H9 (cell line): ENCODE results near the gene C7orf25. TPM values are rescaled to one million over a fixed set of nuclear protein-coding genes. Genes with fewer than 3 reads are reported as not detected.

ENCODE experiments used
- DNase-seq: peaks from one replicate; pipeline ENCODE4 v3.0.0-alpha.2; 2017
- H2AFZ ChIP-seq: one replicate; pipeline ENCODE4 v1.6.1; 2013; ENCODE audit warnings: mild to moderate bottlenecking, low read length, control low read depth, moderate library complexity
- H2AK5ac ChIP-seq: 2 replicates; pipeline ENCODE4 v1.6.1; 2013; ENCODE audit warnings: low read length, control low read depth, mixed read lengths; ENCODE audit not compliant: insufficient read length
- H2BK120ac ChIP-seq: one replicate; pipeline ENCODE4 v1.6.1; 2013; ENCODE audit warnings: low read depth, mild to moderate bottlenecking, low read length, control low read depth, inconsistent platforms; ENCODE audit not compliant: poor library complexity, severe bottlenecking
- H2BK12ac ChIP-seq: 2 replicates; pipeline ENCODE4 v1.6.1; 2013; ENCODE audit warnings: low read length, control low read depth, mixed read lengths, low read depth; ENCODE audit not compliant: insufficient read length
- H2BK15ac ChIP-seq: 2 replicates; pipeline ENCODE4 v1.6.1; 2013; ENCODE audit warnings: low read depth, low read length, control low read depth
- H2BK20ac ChIP-seq: one replicate; pipeline ENCODE4 v1.6.1; 2013; ENCODE audit warnings: low read depth, mild to moderate bottlenecking, low read length, control low read depth, inconsistent platforms; ENCODE audit not compliant: poor library complexity, severe bottlenecking
- H2BK5ac ChIP-seq: 2 replicates; pipeline ENCODE4 v1.6.1; 2013; ENCODE audit warnings: low read length, control low read depth, mixed read lengths; ENCODE audit not compliant: insufficient read length
- H3K14ac ChIP-seq: 2 replicates; pipeline ENCODE4 v1.6.1; 2013; ENCODE audit warnings: low read length, control low read depth; ENCODE audit not compliant: insufficient read depth
- H3K18ac ChIP-seq: 2 replicates; pipeline ENCODE4 v1.6.1; 2013; ENCODE audit warnings: low read depth, mild to moderate bottlenecking, mixed read lengths, low read length, control low read depth; ENCODE audit not compliant: insufficient read length
- H3K23ac ChIP-seq: 2 replicates; pipeline ENCODE4 v1.6.1; 2013; ENCODE audit warnings: low read length, control low read depth, mixed read lengths, low read depth; ENCODE audit not compliant: insufficient read length
- H3K23me2 ChIP-seq: 2 replicates; pipeline ENCODE4 v1.6.1; 2013; ENCODE audit warnings: low read depth, mild to moderate bottlenecking, mixed read lengths, low read length, control low read depth; ENCODE audit not compliant: insufficient read length, poor library complexity, severe bottlenecking
- H3K27ac ChIP-seq: 2 replicates; pipeline ENCODE4 v1.5.1; 2013; ENCODE audit warnings: low read length, control low read depth, mixed read lengths, low read depth; ENCODE audit not compliant: insufficient read length
- H3K27me3 ChIP-seq: 2 replicates; pipeline ENCODE4 v1.6.1; 2013; ENCODE audit warnings: low read length, control low read depth, inconsistent platforms; ENCODE audit not compliant: insufficient read depth
- H3K4ac ChIP-seq: 2 replicates; pipeline ENCODE4 v1.6.1; 2013; ENCODE audit warnings: low read depth, mild to moderate bottlenecking, control low read depth, inconsistent platforms, low read length, moderate library complexity
- H3K4me1 ChIP-seq: 2 replicates; pipeline ENCODE4 v1.6.1; 2013; ENCODE audit warnings: low read length, control low read depth, inconsistent platforms; ENCODE audit not compliant: insufficient read depth
- H3K4me2 ChIP-seq: 2 replicates; pipeline ENCODE4 v1.6.1; 2013; ENCODE audit warnings: low read length, control low read depth, mixed read lengths; ENCODE audit not compliant: insufficient read length, insufficient read depth
- H3K56ac ChIP-seq: 2 replicates; pipeline ENCODE4 v1.6.1; 2013; ENCODE audit warnings: low read depth, mild to moderate bottlenecking, mixed read lengths, low read length, control low read depth; ENCODE audit not compliant: insufficient read length
- H3K79me1 ChIP-seq: 2 replicates; pipeline ENCODE4 v1.6.1; 2013; ENCODE audit warnings: low read depth, mild to moderate bottlenecking, moderate library complexity, low read length, control low read depth, inconsistent platforms; ENCODE audit not compliant: insufficient read depth, poor library complexity, severe bottlenecking
- H3K79me2 ChIP-seq: 2 replicates; pipeline ENCODE4 v1.6.1; 2013; ENCODE audit warnings: low read length, control low read depth, inconsistent platforms; ENCODE audit not compliant: insufficient read depth
- H3K9ac ChIP-seq: 2 replicates; pipeline ENCODE4 v1.6.1; 2013; ENCODE audit warnings: low read length, control low read depth, mixed read lengths; ENCODE audit not compliant: insufficient read length; ENCODE audit errors: extremely low read depth
- H3K9me3 ChIP-seq: one replicate; pipeline ENCODE4 v1.6.1; 2013; ENCODE audit warnings: low read depth, low read length, inconsistent platforms; ENCODE audit not compliant: control insufficient read depth
- H3T11ph ChIP-seq: one replicate; pipeline ENCODE4 v1.6.1; 2013; ENCODE audit warnings: mild to moderate bottlenecking, low read length, control low read depth, inconsistent platforms
- H4K20me1 ChIP-seq: one replicate; pipeline ENCODE4 v1.6.1; 2013; ENCODE audit not compliant: control insufficient read depth, insufficient read length, insufficient read depth
- H4K5ac ChIP-seq: 2 replicates; pipeline ENCODE4 v1.6.1; 2013; ENCODE audit warnings: low read depth, mild to moderate bottlenecking, mixed read lengths, low read length, control low read depth; ENCODE audit not compliant: insufficient read length
- H4K8ac ChIP-seq: replicated peaks from 2 replicates; pipeline ENCODE4 v1.6.1; 2013; ENCODE audit warnings: low read length, control low read depth, mixed read lengths, low read depth; ENCODE audit not compliant: insufficient read length
- H4K91ac ChIP-seq: 2 replicates; pipeline ENCODE4 v1.6.1; 2013; ENCODE audit warnings: low read depth, mild to moderate bottlenecking, moderate library complexity, mixed read lengths, low read length, control low read depth; ENCODE audit not compliant: insufficient read length
- H3K27ac Mint-ChIP-seq, 3 experiments: 2 replicates in 2 of 3; 3 replicates in 1 of 3; pipeline ENCODE4 v1.8.0; 2020 to 2021; ENCODE audit warnings: mixed read lengths in 3 of 3, mild to moderate bottlenecking in 1 of 3, moderate library complexity in 1 of 3
- H3K27me3 Mint-ChIP-seq: 2 replicates; pipeline ENCODE4 v1.8.0; 2021; ENCODE audit warnings: low read depth, mild to moderate bottlenecking, moderate library complexity, mixed read lengths
- H3K36me3 Mint-ChIP-seq, 3 experiments: 2 replicates in 2 of 3; 3 replicates in 1 of 3; pipeline ENCODE4 v1.8.0; 2020 to 2021; ENCODE audit warnings: low read depth in 3 of 3, mixed read lengths in 3 of 3; ENCODE audit not compliant: insufficient read depth in 1 of 3
- H3K4me1 Mint-ChIP-seq, 2 experiments: 2 replicates each; pipeline ENCODE4 v1.8.0; 2020; ENCODE audit warnings: mixed read lengths in 2 of 2
- H3K4me3 Mint-ChIP-seq, 2 experiments: 2 replicates in 1 of 2; 3 replicates in 1 of 2; pipeline ENCODE4 v1.8.0; 2020 to 2021; ENCODE audit warnings: mild to moderate bottlenecking in 2 of 2, mixed read lengths in 2 of 2, moderate library complexity in 1 of 2
- H3K9me3 Mint-ChIP-seq, 2 experiments: 2 replicates in 1 of 2; 3 replicates in 1 of 2; pipeline ENCODE4 v1.8.0; 2020; ENCODE audit warnings: mild to moderate bottlenecking in 2 of 2, mixed read lengths in 2 of 2, moderate library complexity in 1 of 2
- WGBS: extraction: QIAGEN DNeasy Blood & Tissue Kit; methylation state at CpG from one replicate; pipeline ENCODE4 v1.1.7; 2013; ENCODE audit warnings: missing lambda C conversion rate, low lambda C conversion rate, mixed read lengths; ENCODE audit not compliant: insufficient read length; ENCODE audit errors: extremely low coverage; 5-methylcytosine and 5-hydroxymethylcytosine counted together
- total RNA-seq: library from RNA; stranded (reverse); gene quantifications from 2 replicates; pipeline ENCODE4 v1.2.1, GENCODE V29; 2021
- TF ChIP-seq, protein P1 (sequence below): fragments of 200-600 bp; sonication (generic); conservative IDR thresholded peaks from 3 replicates; pipeline ENCODE4 v1.8.0; 2021; ENCODE audit warnings: antibody characterized with exemption, mild to moderate bottlenecking

C7orf25 gene
- total RNA-seq, 1 experiment from 2014 or later = 3.8 TPM

- Mint-ChIP-seq H3K36me3 (peaks cover 6 to 17% (median 9%) of the 10 kb centered on the region in 3 experiments; a peak in 6 of 7 replicates), H3K27me3 (no peaks in the 10 kb centered on the region), H3K27ac (no peak overlapping the region), H3K4me3 (no peak overlapping the region), H3K9me3 (peaks cover 16 to 23% of the 10 kb centered on the region in 2 experiments; a peak in 4 of 5 replicates), H3K4me1 (peaks cover 3 to 4% of the 10 kb centered on the region in 2 experiments; a peak in 2 of 4 replicates)
- Histone ChIP-seq H3K18ac (no peak overlapping the region), H3K23ac (no peak overlapping the region), H2AFZ (no peak overlapping the region), H3K23me2 (no peaks in the 10 kb centered on the region), H3K4ac (no peak overlapping the region), H3K27me3 (no peaks in the 10 kb centered on the region), H3K56ac (no peak overlapping the region), H3K79me2 (no peaks in the 10 kb centered on the region), H2BK120ac (no peak overlapping the region), H3K9me3 (no peaks in the 10 kb centered on the region), H2BK15ac (no peak overlapping the region), H3K14ac (no peak overlapping the region), H4K91ac (no peak overlapping the region), H3K79me1 (no peaks in the 10 kb centered on the region), H2BK20ac (no peak overlapping the region), H4K5ac (no peak overlapping the region), H2BK12ac (no peak overlapping the region), H3K27ac (no peak overlapping the region), H2AK5ac (no peak overlapping the region), H3T11ph (no peak overlapping the region), H4K8ac (no peak overlapping the region), H3K9ac (no peak overlapping the region), H3K4me1 (no peaks in the 10 kb centered on the region), H2BK5ac (no peak overlapping the region), H3K4me2 (no peak overlapping the region), H4K20me1 (no peaks in the 10 kb centered on the region)
- no CpG with 5 or more reads among the region's 4 CpGs for WGBS
- TF ChIP-seq, protein P1, sequence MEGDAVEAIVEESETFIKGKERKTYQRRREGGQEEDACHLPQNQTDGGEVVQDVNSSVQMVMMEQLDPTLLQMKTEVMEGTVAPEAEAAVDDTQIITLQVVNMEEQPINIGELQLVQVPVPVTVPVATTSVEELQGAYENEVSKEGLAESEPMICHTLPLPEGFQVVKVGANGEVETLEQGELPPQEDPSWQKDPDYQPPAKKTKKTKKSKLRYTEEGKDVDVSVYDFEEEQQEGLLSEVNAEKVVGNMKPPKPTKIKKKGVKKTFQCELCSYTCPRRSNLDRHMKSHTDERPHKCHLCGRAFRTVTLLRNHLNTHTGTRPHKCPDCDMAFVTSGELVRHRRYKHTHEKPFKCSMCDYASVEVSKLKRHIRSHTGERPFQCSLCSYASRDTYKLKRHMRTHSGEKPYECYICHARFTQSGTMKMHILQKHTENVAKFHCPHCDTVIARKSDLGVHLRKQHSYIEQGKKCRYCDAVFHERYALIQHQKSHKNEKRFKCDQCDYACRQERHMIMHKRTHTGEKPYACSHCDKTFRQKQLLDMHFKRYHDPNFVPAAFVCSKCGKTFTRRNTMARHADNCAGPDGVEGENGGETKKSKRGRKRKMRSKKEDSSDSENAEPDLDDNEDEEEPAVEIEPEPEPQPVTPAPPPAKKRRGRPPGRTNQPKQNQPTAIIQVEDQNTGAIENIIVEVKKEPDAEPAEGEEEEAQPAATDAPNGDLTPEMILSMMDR = no peak
- DNase-seq = no peak
Observed at GRCh38 chr7:42952328-42952727, 40.5 kb upstream of the C7orf25 start.
